Hematopoietic multipotent progenitor cell treated with erythropoietin and hydrocortisone succinate and interleukin-3 and kit ligand, for 6 days (in vitro differentiated cells): ENCODE measurements around the gene CYB561D2.

Experiments used
- DNase-seq: peaks from one replicate; pipeline ENCODE4 v3.0.0-alpha.2; 2015

The CYB561D2 gene

DNA sequence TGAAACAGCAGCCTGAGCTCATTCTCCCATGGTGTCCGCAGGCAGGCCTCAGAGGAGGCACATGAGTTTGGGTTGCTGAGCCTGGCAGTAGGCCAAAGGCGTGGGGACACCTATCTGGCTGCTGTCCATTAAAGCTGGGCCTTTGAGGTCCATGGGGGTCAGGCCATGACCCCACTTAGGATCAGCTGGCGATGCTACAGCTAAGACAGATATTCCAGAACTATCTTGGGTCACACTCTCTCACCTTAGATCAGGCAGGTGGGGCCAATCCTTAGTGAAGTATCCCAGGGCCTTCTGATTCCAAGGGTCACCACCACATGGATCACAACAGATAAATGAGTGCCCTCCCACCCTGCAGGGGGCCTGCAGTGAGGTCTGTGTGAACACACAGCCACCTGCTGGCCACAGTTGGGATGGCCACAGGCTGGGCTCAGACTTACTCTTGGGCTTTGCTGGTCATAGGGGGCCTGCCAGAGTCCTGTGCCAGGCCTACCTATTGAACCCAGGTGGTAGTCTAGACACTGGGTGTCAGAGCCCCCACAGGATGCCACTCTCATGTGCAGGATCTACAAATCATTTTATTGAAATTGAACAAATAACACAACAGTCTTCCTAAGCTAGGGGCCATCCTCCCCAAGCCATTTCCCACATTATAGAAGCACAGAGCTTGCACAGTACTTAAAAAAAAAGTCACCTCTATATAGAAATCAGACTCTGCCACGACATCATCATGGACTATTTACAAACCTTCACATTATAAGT lies 26.1 kb upstream of the CYB561D2 start:
- peak; percentile 84 for DNase-seq

DNA sequence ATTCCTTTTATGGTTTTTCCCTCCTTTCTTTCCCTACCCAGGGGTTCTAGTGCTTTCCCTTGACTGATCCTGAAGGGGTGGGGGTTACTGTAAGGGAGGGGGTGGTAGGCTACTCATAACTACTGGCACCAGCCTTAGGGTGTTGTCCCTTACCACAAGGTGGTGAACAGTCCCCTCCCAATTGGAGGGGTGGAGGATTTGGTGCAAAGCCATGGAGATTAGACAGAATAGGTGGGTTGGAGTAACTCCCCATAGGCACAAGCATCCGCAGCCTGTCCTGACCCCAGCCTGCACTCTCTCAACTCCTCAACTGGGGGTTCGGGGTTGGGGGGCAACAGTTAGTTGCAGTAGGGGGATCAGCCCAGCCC lies 25.6 kb upstream of the CYB561D2 start:
- peak; percentile 58 for DNase-seq

DNA sequence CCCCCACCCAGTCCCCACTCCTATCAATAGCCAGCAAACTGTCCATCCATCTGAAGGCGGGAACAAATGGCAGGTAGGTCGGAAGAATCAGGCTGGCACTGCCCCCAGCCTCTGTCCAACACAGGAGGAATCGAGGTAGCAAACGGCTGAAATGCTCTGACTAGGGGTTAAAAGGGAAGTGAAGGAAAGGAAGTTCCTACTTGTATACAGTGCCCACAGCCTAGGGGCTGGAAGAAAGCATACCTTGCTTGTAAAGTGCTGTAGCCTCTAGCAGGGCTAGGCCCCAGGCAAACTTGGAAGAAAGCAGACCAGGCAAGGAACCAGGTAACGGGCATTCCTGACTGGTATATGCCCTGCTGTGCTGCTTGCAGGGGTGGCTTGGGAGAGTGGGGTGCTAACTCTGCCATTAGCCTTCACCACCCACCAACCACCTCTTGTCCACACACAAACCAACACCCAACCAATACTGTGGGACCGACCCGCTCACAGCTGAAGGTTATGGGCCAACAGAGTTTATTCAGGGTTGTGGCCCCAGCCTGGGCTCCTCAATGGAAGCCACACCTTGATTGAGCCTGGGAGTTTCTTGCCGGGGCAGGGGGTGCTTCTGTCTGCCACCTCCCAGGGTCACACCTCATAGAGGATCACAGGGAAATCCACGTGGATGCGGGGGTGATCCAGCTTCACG lies 25.0 kb upstream of the CYB561D2 start:
- DNase-seq = no peak

DNA sequence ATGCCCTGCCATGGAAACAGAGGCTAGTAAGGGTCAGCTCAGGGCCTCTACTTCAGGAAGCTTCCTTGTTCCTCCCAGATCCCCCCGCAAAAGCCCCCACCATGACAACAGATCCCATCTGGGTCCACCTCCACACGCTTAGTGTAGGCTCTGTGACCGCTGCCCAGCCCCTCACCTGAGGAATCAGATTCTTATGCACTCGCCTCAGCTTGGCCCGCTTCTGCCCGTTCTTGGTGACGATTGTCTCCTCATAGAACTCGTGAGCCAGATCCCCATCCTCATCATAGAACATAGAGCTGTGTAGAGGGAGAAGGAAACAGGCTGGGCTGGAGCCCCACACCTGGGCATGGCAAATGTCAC lies 24.5 kb upstream of the CYB561D2 start:
- DNase-seq = no peak

DNA sequence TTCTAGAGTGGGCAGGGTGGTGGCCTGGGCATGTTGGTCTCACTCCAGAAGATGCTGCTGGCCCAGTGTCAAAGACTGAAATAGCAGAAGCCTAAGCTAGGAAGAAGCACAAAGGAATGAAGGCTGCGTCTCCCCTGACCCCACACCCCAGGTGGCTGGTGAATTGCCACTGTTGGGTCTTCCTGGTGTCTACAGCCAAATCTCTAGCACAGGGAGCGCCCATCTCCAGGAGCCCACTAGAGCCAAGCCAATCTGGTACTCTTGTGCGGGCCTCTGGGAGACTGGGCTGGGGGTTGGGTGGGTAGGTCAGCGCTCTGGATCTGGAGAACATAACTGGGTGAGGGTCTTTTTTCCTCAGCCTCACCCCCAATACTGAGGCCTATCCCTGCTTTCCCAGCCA lies 23.5 kb upstream of the CYB561D2 start:
- no peak for DNase-seq

DNA sequence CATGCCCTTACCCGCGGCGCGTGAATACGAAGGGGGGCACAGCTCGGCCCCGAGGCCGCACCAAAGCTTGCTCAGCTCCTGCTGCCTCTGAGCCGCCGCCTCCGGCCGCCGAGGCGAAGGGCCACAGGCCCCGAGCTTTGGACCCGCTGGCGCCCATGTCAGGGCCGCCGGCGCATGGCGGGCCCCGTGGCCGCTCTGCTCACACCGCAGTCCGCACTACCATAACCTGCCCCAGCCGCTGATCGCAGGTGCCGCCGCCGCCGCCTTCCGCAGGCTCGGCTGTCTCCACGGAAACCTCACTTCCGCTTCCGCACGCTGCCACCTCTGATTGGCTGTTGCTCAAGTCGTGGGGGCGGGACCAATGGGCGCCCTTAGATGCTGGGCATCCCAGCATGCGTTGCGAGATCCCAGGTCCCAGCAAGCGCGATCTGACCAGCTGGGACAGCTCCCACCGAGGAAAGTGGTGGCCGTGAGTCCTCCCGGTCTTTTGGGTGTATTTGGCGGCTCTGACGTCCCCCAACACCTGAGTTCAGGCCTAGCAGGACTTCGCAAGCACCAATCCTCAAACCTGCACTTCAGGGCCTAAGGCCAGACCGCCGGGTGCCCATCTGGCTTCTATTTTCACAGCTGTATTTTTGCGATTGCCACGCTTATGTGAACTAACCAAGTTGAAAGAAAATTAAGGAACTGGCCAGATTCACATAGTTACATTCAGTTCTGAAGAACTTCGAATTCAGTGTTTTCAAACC lies 22.5 kb upstream of the CYB561D2 start, which contains the start of gene TUSC2:
TSS of gene TUSC2 (minus strand) at position 281 of the 749 bp plus-strand sequence. CDS start at position 157, 124 bp downstream.
- peak; percentile 99 for DNase-seq

DNA sequence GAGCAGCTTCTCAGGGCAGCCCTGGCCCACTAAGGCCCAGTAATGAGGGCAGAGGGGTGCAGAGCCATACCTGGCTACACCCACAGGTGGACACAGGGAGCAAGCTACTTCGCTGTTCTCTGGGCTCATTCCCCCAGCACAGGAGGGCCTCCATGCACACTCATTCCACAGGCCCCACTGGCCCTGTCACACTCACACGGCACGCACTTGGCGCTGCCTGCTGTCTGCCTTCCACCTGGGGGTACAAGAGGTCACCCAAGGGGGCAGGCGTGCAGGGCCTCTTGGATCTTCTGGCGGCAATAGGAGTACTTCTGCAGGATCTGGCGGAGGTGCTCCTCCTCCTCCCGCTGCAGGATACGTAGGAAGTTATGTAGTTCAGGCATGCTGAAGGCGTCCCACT lies 20.3 kb upstream of the CYB561D2 start:
- no peak for DNase-seq

DNA sequence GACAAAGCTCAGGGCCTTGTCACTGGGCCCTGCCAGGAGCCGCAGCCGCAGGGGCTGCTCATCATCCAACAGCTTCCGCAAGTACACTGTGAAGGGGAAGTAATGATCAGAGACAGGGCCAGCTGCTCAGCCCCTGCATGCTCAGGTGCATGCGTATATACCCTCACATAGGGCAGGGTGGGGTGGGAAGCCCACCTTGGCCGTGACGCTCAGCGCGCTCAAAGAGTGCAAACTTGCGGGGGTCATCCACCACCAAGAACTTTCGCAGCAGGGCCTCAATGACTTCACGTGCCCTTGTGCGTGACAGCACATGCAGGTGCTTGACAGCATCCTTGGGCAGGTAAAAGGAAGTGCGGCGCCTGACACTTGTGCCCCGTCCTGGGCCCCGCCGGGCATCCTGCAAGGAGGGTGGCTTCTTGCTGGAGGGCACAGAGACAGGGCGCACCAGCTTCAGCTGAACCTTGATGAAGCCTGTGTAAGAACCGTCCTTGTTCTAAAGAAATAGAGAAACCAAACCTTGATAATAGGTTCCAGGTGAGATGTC lies 19.2 kb upstream of the CYB561D2 start:
- DNase-seq = no peak

DNA sequence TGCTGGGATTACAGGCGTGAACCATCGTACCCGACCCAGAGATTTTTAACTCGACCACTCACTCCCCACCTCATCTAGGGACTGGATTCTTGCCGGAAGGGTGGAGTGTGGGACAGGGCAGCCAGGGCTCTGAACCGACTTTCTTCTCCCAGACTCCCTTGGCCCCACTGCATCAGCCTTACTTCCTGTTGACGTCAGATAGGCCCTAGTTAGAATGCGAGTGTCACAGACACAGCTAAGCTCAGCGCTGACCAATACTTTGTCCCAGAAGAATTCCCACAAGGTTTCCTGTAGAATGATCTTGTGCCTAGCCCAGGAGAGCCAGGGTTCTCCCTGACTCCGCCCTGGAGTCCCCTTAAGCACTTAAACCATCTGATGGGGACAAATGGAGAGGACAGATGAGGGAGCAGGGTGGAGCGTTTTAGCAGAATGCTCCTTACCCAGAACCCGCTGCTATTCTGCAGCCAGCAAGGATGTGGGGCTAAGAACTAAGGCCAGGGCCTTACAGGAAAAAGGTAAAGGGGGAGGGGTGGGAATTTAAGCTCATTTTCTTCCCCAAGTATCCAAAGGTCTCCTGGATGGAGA lies 16.8 kb upstream of the CYB561D2 start:
- no peak for DNase-seq

DNA sequence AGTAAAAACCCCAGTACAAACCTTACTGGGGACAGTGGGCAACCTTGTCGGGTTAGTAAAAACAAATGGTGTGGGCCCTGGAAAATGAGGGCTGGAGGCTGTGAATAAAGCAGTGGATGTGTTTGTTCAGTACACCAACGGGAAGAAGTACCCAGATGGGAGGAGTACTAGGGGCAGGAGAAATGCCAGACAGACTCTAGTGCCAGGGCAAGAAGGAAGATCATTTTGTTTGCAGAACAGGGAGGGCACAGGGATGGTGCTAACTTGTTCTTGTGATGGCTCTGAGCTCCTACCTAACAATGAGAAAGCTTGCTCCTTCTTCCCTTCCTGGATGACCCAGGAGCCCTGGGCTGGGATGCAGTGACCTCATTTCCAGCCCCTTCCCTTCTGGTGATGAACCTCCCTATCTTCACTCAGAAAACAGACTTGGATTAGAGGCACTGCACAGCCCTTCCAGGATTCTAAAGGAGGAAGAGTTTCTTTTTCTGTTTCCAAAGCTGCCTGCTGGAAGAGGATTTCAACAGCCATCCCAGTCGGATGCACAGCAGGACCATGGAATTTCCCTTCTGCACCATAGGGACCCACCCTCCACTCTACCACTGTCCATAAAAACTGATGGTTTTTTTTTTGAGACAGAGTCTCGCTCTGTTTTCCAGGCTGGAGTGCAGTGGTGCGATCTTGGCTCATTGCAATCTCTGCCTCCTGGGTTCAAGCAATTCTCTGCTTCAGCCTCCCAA lies 16.2 kb upstream of the CYB561D2 start:
- DNase-seq = no peak

DNA sequence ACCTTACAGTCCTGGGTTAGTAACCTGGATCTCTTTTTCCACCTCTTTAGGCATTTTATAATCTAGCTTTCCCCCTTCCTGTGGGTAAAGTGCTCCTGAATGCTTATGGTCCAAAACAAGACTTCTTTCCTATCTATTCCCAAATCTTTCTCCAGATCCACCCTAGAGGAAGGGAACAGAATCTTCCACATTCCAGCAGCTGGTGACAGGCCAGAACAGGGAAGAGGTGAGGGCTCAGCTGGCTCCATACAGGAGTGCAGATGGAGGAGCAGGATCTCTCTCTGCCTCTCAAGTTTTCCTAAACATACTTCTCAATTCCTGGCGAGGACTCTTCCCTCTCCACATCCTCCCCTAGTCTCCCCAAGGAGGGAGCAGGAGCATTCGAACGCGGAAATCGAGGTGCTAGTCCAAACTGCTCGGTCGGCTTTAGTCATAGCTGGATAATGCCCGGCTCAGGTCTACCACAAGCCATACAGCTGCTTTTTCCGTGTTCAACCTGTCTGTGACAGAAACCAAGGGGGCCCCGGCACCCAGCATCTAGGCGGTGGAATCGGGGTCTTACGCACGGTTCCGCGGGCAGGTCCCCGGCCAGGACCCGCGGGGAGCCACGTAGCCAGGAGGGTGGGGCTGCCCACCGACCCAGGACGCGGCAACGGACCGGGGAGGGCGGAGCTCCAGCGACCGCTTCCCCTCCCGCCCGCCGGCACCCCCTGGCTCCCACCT lies 14.0 kb upstream of the CYB561D2 start:
- DNase-seq = no peak

DNA sequence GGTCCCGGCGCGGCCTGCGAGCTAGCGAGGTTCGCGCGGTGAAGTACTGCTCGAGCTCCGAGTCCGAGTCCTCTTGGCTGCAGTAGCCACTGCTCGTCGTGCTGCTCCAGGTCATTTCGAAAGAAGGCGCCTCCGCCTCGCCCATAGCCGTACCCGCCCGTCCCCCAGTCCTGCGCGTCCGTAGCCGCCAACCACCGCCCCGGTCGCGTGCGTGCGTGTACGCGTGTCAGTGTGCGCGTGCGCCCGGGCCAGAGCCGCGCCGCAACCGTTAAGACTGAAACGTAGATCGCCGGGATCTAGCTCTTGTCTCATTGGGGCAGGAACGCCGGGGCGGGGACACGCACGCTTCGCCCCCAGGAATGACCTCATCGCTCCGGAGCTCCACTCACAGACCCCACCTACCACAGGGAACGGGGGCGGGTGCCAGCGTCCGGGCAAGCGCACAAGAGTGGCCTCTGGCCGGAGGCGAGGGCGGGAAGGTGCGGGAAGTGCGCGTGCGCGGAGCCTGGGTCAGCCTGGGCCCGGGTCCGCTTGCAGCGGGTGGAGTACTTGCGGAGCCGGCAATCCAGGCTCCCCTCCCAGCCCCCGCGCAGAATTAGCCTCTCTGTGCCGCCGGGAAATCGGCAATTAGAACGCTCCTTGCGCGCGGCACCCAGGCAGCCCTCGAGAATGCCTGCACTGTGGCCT lies 13.3 kb upstream of the CYB561D2 start:
- DNase-seq = peak; percentile 99

DNA sequence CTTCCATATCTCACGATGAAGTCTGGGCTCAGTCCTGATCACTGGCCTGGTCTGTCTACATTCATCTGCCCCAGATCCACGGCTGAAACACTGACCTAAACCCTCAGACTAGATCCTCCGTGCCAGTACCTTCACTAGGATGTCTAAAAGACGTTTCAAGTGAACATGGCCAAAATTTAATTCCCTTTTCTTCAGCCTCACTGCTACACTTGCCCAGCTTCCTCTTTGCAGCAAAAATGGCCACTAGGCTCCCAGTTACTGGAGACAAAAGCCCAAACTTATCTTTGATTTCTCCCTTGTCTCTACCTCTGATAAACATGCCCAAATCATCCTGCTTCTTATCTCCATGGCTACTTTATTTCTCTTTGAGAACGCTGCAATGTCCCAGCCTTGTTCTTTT lies 11.7 kb upstream of the CYB561D2 start:
- peak; percentile 78 for DNase-seq

DNA sequence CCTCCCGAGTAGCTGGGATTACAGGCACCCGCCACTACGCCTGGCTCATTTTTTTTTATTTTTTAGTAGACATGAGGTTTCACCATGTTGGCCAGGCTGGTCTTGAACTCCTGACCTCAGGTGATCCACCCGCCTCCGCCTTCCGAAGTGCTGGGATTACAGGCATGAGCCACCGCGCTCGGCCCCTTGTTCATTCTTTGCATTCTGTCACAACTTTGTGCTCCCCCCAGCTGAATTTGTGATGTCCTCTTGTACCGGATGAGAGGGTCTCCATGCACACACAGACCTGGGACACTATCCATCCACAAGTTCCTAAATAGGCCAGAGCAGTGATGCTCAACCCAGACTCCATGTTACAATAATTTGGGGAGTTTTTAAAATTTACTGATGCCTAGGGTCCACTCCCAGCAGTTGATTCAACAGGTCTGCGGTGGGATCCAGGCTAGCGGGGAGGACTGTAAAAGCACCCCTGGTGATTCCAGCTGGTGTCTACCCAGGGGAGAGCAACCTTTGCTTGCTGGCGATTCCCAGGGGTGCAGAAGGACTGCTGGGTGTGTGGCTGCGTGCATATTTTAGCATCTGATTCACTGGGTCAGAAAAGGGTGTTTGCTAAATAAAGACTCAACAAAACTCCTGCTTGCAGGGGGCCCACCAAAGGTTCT lies 11.0 kb upstream of the CYB561D2 start:
- DNase-seq = no peak

DNA sequence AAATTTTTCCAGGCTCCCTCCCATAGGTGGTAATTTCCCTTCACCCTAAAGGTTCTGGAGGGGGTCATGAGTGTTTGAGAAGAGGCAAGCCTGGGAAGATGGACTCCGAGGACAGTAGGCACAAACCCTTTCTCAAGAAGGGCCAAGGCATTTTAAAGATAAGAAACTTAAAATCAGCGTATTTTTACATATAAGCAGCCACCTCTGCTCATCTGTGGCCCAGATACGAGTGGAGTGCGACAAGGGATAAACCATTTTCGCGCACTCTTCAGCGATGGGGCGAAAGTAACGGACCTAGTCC lies 10.6 kb upstream of the CYB561D2 start:
- DNase-seq = peak; percentile 60

DNA sequence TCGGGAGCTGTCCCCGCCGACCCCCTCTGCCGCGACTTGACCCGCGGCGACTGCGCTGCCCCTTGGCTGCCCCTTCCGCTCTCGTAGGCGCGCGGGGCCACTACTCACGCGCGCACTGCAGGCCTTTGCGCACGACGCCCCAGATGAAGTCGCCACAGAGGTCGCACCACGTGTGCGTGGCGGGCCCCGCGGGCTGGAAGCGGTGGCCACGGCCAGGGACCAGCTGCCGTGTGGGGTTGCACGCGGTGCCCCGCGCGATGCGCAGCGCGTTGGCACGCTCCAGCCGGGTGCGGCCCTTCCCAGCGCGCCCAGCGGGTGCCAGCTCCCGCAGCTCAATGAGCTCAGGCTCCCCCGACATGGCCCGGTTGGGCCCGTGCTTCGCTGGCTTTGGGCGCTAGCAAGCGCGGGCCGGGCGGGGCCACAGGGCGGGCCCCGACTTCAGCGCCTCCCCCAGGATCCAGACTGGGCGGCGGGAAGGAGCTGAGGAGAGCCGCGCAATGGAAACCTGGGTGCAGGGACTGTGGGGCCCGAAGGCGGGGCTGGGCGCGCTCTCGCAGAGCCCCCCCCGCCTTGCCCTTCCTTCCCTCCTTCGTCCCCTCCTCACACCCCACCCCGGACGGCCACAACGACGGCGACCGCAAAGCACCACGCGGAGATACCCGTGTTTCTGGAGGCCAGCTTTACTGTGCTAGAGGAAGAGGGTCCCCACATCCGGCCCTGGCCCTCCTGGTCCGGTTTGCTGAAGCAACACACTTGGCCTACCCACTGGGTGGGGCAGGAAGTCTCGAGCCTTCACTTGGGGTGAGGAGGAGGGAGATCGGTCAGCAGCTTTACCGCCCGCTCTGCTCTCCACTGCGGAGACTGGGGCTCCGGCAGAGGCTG lies 10.0 kb upstream of the CYB561D2 start, which contains the start of gene RASSF1:
TSS of gene RASSF1 (minus strand) at position 389 of the 882 bp plus-strand sequence. CDS start at position 358, 31 bp downstream.
- peak; percentile 95 for DNase-seq

DNA sequence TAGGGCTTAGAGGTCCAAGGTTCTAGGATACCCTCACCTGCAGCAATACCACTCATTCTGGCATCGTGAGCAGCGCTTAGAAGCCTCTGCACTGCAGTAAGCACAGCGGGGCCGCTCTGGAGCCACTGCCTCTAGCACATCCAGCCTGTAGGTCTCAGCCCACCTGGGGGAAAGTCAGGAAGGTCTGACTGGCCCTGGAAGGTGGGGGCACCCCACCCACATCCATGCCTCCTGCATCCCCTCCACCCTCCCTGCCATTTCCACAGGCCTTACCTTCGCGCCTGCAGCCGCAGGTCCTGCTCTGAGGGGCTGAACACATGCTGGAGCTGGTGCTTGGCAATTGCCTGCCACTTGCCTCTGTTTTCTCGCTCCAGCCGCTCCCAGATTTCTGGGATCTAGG lies 9.1 kb upstream of the CYB561D2 start:
- no peak for DNase-seq

DNA sequence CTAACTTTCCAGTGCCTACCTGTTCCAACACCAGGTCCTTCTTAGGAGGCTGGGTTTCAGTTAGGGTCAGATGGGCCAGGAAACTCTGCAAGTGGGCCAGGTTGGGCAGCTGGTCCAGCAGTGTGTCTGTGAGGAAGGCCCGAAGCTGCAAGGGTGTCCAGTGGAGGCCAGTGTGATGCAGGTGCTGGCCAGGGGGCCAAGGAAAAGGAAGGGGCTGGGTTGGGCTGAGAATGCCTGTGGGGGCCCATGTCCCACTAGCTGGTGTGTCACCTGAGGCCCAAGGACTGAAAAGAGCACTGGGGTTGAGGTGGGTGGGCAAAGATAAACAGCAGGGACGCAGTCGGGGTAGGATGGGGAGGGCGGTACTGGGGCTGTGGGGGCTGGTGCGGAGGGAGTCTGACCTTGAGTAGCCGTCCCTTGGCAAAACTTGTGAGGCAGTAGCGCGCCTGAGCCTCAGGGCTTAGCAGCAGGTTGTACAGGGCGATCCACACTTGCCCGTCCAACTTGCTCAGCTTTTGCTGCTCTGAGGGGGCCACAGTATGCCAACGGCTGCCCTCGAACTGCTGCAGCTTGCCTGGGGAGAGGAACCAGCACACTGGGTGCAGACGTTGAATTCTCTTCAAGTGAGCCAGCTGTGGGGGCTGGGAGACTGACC lies 8.5 kb upstream of the CYB561D2 start:
- DNase-seq = no peak
